PC-9 (cell line): ENCODE measurements around the gene ATP1B3. TPM values are rescaled to one million over a fixed set of nuclear protein-coding genes. Genes with fewer than 3 reads are reported as not detected.

Experiments used
- BruUV-seq: library from RNA; stranded (reverse); fragments of 400-500 nt; replicated peaks from 2 replicates; lab custom pipeline; 2021; lab: Mats Ljungman, UMichigan
- CTCF ChIA-PET: fragments of 300-600 bp; sonication (Branson Sonifier 250); formaldehyde crosslinking; loops from one replicate; lab custom pipeline; 2022; ENCODE audit warnings: antibody characterized with exemption; lab: Charles Lee
- POLR2A ChIA-PET: fragments of 300-600 bp; sonication (Branson Sonifier 250); formaldehyde crosslinking; loops from one replicate; lab custom pipeline; 2022; ENCODE audit warnings: antibody characterized with exemption; ENCODE audit not compliant: unreplicated experiment; lab: Charles Lee
- DNase-seq, 2 experiments: peaks; one replicate each; pipeline versions ENCODE4 v3.0.0 to v3.0.0-alpha.2; 2015 to 2022; ENCODE audit warnings: mixed read lengths in 1 of 2
- H2AFZ ChIP-seq: fragments of 200-600 bp; sonication (generic); 2 replicates; pipeline ENCODE4 v1.8.1; 2017; ENCODE audit warnings: antibody characterized with exemption
- H3F3A ChIP-seq: fragments of 200-600 bp; sonication (generic); 2 replicates; pipeline ENCODE4 v1.8.1; 2017; ENCODE audit warnings: antibody characterized with exemption, mild to moderate bottlenecking, low read depth; ENCODE audit not compliant: insufficient read depth
- H3K27ac ChIP-seq: fragments of 200-600 bp; sonication (generic); 2 replicates; pipeline ENCODE4 v1.6.1; 2016; ENCODE audit warnings: mixed run types
- H3K27me3 ChIP-seq: fragments of 200-600 bp; sonication (generic); 2 replicates; pipeline ENCODE4 v1.6.1; 2016; ENCODE audit warnings: low read depth, mixed run types; ENCODE audit not compliant: insufficient read depth
- H3K36me3 ChIP-seq: fragments of 200-600 bp; sonication (generic); 2 replicates; pipeline ENCODE4 v1.6.1; 2016; ENCODE audit warnings: low read depth, mixed run types
- H3K4me1 ChIP-seq: fragments of 200-600 bp; sonication (generic); replicated peaks from 2 replicates; pipeline ENCODE4 v1.6.1; 2016; ENCODE audit warnings: mixed run types; ENCODE audit not compliant: insufficient read depth
- H3K4me2 ChIP-seq: fragments of 200-600 bp; sonication (generic); 2 replicates; pipeline ENCODE4 v1.6.1; 2017; ENCODE audit warnings: mixed run types
- H3K4me3 ChIP-seq: fragments of 200-600 bp; sonication (generic); 2 replicates; pipeline ENCODE4 v1.6.1; 2016; ENCODE audit warnings: mixed run types
- H3K79me2 ChIP-seq: fragments of 200-600 bp; sonication (generic); 2 replicates; pipeline ENCODE4 v1.6.1; 2017; ENCODE audit warnings: low read depth, mixed run types
- H3K9me2 ChIP-seq: fragments of 200-600 bp; sonication (generic); 2 replicates; pipeline ENCODE4 v1.8.1; 2017; ENCODE audit warnings: mild to moderate bottlenecking; ENCODE audit not compliant: insufficient read depth
- H3K9me3 ChIP-seq: fragments of 200-600 bp; sonication (generic); 2 replicates; pipeline ENCODE4 v1.8.1; 2016; ENCODE audit warnings: low read depth; ENCODE audit not compliant: insufficient read depth
- H4K20me1 ChIP-seq: fragments of 200-600 bp; sonication (generic); 2 replicates; pipeline ENCODE4 v1.8.1; 2017; ENCODE audit not compliant: insufficient read depth
- CTCF ChIP-seq: fragments of 200-600 bp; sonication (generic); conservative IDR thresholded peaks from 2 replicates; pipeline ENCODE4 v1.6.1; 2017; ENCODE audit warnings: mixed run types, antibody characterized with exemption, mild to moderate bottlenecking, moderate library complexity
- EZH2 ChIP-seq: fragments of 200-600 bp; sonication (generic); IDR thresholded peaks from 2 replicates; pipeline ENCODE4 v1.8.0; 2017; ENCODE audit warnings: antibody characterized with exemption, low read depth
- intact Hi-C: fragments of 100-400 bp; cut with micrococcal nuclease; formaldehyde crosslinking; loops from one replicate; pipeline ENCODE4 v1.10.0; 2022; ENCODE audit not compliant: unreplicated experiment
- total RNA-seq: library from RNA; stranded (reverse); gene quantifications from 2 replicates; pipeline ENCODE4 v1.2.3, GENCODE V29; 2021

ATP1B3 gene
- total RNA-seq, 1 experiment from 2014 or later: 69.7 TPM

- TF ChIP-seq EZH2 (no peak), CTCF (no peak)
- no peak overlapping the region for H3K27ac ChIP-seq
- no TSS peak for BruUV-seq
- no peak for DNase-seq
- no peak overlapping the region for H3K4me3 ChIP-seq
- H3F3A ChIP-seq: no peaks in the 10 kb centered on the region
- H3K36me3 ChIP-seq: no peaks in the 10 kb centered on the region
- no peaks in the 10 kb centered on the region for H3K27me3 ChIP-seq
- H3K9me3 ChIP-seq: no peaks in the 10 kb centered on the region
- ChIA-PET POLR2A (no interaction called here), CTCF (no interaction called here)
- H2AFZ ChIP-seq: no peak overlapping the region
- no peaks in the 10 kb centered on the region for H3K4me1 ChIP-seq
- intact Hi-C loops: no loop called here
- no peaks in the 10 kb centered on the region for H4K20me1 ChIP-seq
- H3K79me2 ChIP-seq: no peaks in the 10 kb centered on the region
- H3K9me2 ChIP-seq: no peaks in the 10 kb centered on the region
- H3K4me2 ChIP-seq: no peak overlapping the region
These were observed 22.7 kb upstream of the ATP1B3 start for GRCh38 chr3:141853629-141854168.

GRCh38 chr3:141854599-141854998 lies 21.8 kb upstream of the ATP1B3 start:
- Histone ChIP-seq H3K4me2 (no peak overlapping the region), H3K4me1 (no peaks in the 10 kb centered on the region), H3K27ac (no peak overlapping the region), H3K4me3 (no peak overlapping the region), H3K36me3 (no peaks in the 10 kb centered on the region), H3K9me3 (no peaks in the 10 kb centered on the region), H2AFZ (no peak overlapping the region), H3K27me3 (no peaks in the 10 kb centered on the region), H3F3A (no peaks in the 10 kb centered on the region), H3K79me2 (no peaks in the 10 kb centered on the region), H4K20me1 (no peaks in the 10 kb centered on the region), H3K9me2 (no peaks in the 10 kb centered on the region)
- intact Hi-C loops: no loop called here
- ChIA-PET CTCF (no interaction called here), POLR2A (no interaction called here)
- DNase-seq: no peak
- no peak for TF ChIP-seq CTCF
- no peak for TF ChIP-seq EZH2
- no TSS peak for BruUV-seq

- Histone ChIP-seq H3K9me2 (no peaks in the 10 kb centered on the region), H3K9me3 (no peaks in the 10 kb centered on the region), H3K27me3 (no peaks in the 10 kb centered on the region), H4K20me1 (no peaks in the 10 kb centered on the region), H3K36me3 (no peaks in the 10 kb centered on the region), H3K4me3 (no peak overlapping the region), H2AFZ (no peak overlapping the region), H3F3A (no peaks in the 10 kb centered on the region), H3K79me2 (no peaks in the 10 kb centered on the region), H3K4me1 (no peaks in the 10 kb centered on the region), H3K4me2 (no peak overlapping the region), H3K27ac (no peak overlapping the region)
- no peak for DNase-seq
- POLR2A ChIA-PET: no interaction called here
- CTCF ChIA-PET: interaction anchor here (0.6 kb wide), 1 partner anchor 627 kb away, joined by 3 read pairs; no protein-coding TSS in a partner anchor
- no TSS peak for BruUV-seq
- TF ChIP-seq CTCF (no peak), EZH2 (no peak)
- intact Hi-C loops: no loop called here
These were observed 18.1 kb upstream of the ATP1B3 start for GRCh38 chr3:141858312-141858711.
